GM21528 (cell line): ENCODE results near the gene GRHL3.

ENCODE experiments used
- ATAC-seq: cut with Tn5 transposase; IDR thresholded peaks from one replicate; pipeline ENCODE4 v1.9.1; 2021; ENCODE audit warnings: mild to moderate bottlenecking, moderate library complexity; ENCODE audit not compliant: unreplicated experiment, low FRiP score

Gene GRHL3

GRCh38 chr1:24292887-24293286 is 26.3 kb upstream of the GRHL3 start:
- ATAC-seq, result no peak

GRCh38 chr1:24293392-24294227 is 25.5 kb upstream of the GRHL3 start:
- no peak for ATAC-seq

GRCh38 chr1:24294228-24294672 is 24.9 kb upstream of the GRHL3 start:
- no peak for ATAC-seq

- no peak for ATAC-seq
These were observed 24.3 kb upstream of the GRHL3 start for GRCh38 chr1:24294716-24295371.

GRCh38 chr1:24295535-24295934 is 23.6 kb upstream of the GRHL3 start:
- no peak for ATAC-seq

- no peak for ATAC-seq
These were observed 21.8 kb upstream of the GRHL3 start for GRCh38 chr1:24297187-24297851.

- no peak for ATAC-seq
These were observed 21.3 kb upstream of the GRHL3 start for GRCh38 chr1:24297852-24298232.

GRCh38 chr1:24298606-24299005 is 20.6 kb upstream of the GRHL3 start:
- ATAC-seq, result no peak

GRCh38 chr1:24299901-24300300 is 19.3 kb upstream of the GRHL3 start:
- ATAC-seq, result no peak

GRCh38 chr1:24300971-24301784 is 18.0 kb upstream of the GRHL3 start:
- ATAC-seq, result no peak

- ATAC-seq, result no peak
These were observed 17.4 kb upstream of the GRHL3 start for GRCh38 chr1:24301785-24302175.

- ATAC-seq, result no peak
These were observed 16.9 kb upstream of the GRHL3 start for GRCh38 chr1:24302209-24302611.

- no peak for ATAC-seq
These were observed 15.6 kb upstream of the GRHL3 start for GRCh38 chr1:24303600-24303999.

GRCh38 chr1:24304763-24305162 is 14.4 kb upstream of the GRHL3 start:
- no peak for ATAC-seq

GRCh38 chr1:24308365-24309015 is 10.7 kb upstream of the GRHL3 start:
- ATAC-seq, result no peak

- ATAC-seq, result no peak
These were observed 9.2 kb upstream of the GRHL3 start for GRCh38 chr1:24309762-24310485.

- no peak for ATAC-seq
These were observed 7.9 kb upstream of the GRHL3 start for GRCh38 chr1:24311234-24311633.

- ATAC-seq, result no peak
These were observed 7.4 kb upstream of the GRHL3 start for GRCh38 chr1:24311741-24312140.

- ATAC-seq, result no peak
These were observed 3.8 kb upstream of the GRHL3 start for GRCh38 chr1:24315391-24315790.
